Spinal cord (tissue), 10 donors: Measurements from ENCODE around the gene CHSY1. TPM values are rescaled to one million over a fixed set of nuclear protein-coding genes. Genes with fewer than 3 reads are reported as not detected.
A peak's percentile ranks its signal among the peaks of the same experiment; 100 is the strongest.
"Not testable (repeated sequence)": the region's sequence is repeated elsewhere in the genome, so short reads cannot be mapped to it uniquely, and the experiment has no call there.

Source experiments
- DNase-seq, 6 donors: peaks; one replicate each; pipeline versions ENCODE4 v3.0.0 to v3.0.0-alpha.2; 2013 to 2015; ENCODE audit warnings: low spot score in 6 of 6, low read depth in 4 of 6
- H3K27ac ChIP-seq: one replicate; pipeline ENCODE4 v1.5.1; 2013; ENCODE audit warnings: low read depth, low read length, control low read depth
- H3K27me3 ChIP-seq: one replicate; pipeline ENCODE4 v1.6.1; 2013; ENCODE audit warnings: low read length; ENCODE audit not compliant: control insufficient read depth, insufficient read depth
- H3K36me3 ChIP-seq: one replicate; pipeline ENCODE4 v1.6.1; 2013; ENCODE audit warnings: low read length; ENCODE audit not compliant: control insufficient read depth, insufficient read depth
- H3K4me1 ChIP-seq: one replicate; pipeline ENCODE4 v1.6.1; 2013; ENCODE audit warnings: low read length; ENCODE audit not compliant: control insufficient read depth, insufficient read depth
- H3K4me3 ChIP-seq: one replicate; pipeline ENCODE4 v1.5.1; 2013; ENCODE audit warnings: low read depth, low read length, control low read depth
- H3K9me3 ChIP-seq: one replicate; pipeline ENCODE4 v1.6.1; 2013; ENCODE audit warnings: low read length; ENCODE audit not compliant: control insufficient read depth, insufficient read depth
- WGBS: methylation state at CpG from one replicate; pipeline ENCODE4 v1.1.5; 2013; ENCODE audit warnings: missing lambda C conversion rate; ENCODE audit not compliant: insufficient coverage; 5-methylcytosine and 5-hydroxymethylcytosine counted together
- long read RNA-seq, 4 donors: transcript quantifications; one replicate each; lab custom pipeline, GENCODE V29; 2026
- polyA plus RNA-seq, 2 donors: library from polyadenylated mRNA; unstranded; fragments of 120-200 nt; gene quantifications; one replicate each; pipeline ENCODE4 v1.2.1, GENCODE V29; 2013; ENCODE audit not compliant: insufficient read length in 2 of 2
- total RNA-seq, 2 donors: library from RNA; depleted of rRNA in 1 of 2; stranded (reverse); fragments of 120-200 nt in 1 of 2; fragments of >200 nt in 1 of 2; gene quantifications; one replicate each; pipeline versions ENCODE4 v1.2.3 to v1.2.4, GENCODE V29; 2013 to 2014
- donor health status: healthy.

CHSY1 gene
- total RNA-seq (10 to 100 TPM; 36.2 to 67.3 TPM), polyA plus RNA-seq (10 to 100 TPM; 28.2 to 29.1 TPM)
- long read RNA-seq, donor 1, full-length matches to known transcripts = 7 of 19 reads
- long read RNA-seq, donor 1, partial matches to known transcripts = 12 of 19 reads
- long read RNA-seq, donor 1, other reads (novel, unspliced or antisense) = 0 of 19 reads
- long read RNA-seq, donor 2, full-length matches to known transcripts = 7 of 15 reads
- long read RNA-seq, donor 2, partial matches to known transcripts = 8 of 15 reads
- long read RNA-seq, donor 2, other reads (novel, unspliced or antisense) = 0 of 15 reads
- long read RNA-seq, donor 3, full-length matches to known transcripts = 6 of 13 reads
- long read RNA-seq, donor 3, partial matches to known transcripts = 7 of 13 reads
- long read RNA-seq, donor 3, other reads (novel, unspliced or antisense) = 0 of 13 reads
- long read RNA-seq, donor 4, full-length matches to known transcripts = 12 of 18 reads
- long read RNA-seq, donor 4, partial matches to known transcripts = 6 of 18 reads
- long read RNA-seq, donor 4, other reads (novel, unspliced or antisense) = 0 of 18 reads

- H3K27ac ChIP-seq = peak within 1 kb of the TSS; percentile 71
- peak; percentile 85 to 97 (median 90) for DNase-seq
- H3K4me3 ChIP-seq = peak within 1 kb of the TSS; percentile 76
- H3K27me3 ChIP-seq = no peaks in the 10 kb centered on the region
- no peaks in the 10 kb centered on the region for H3K9me3 ChIP-seq
- WGBS = under 1% methylated on average over 102 of the region's 108 CpGs
- H3K4me1 ChIP-seq = peaks cover 14% of the 10 kb centered on the region
- H3K36me3 ChIP-seq = peaks cover 3% of the 10 kb centered on the region
Measured at GRCh38 chr15:101251830-101252820, at the start of gene CHSY1. TSS of gene CHSY1 (minus strand) at chr15:101252048. CDS start at chr15:101251456, 592 bp downstream.

- peaks cover 14% of the 10 kb centered on the region for H3K4me1 ChIP-seq
- no peaks in the 10 kb centered on the region for H3K9me3 ChIP-seq
- H3K27ac ChIP-seq = no peak overlapping the region
- H3K4me3 ChIP-seq = no peak overlapping the region
- no peaks in the 10 kb centered on the region for H3K27me3 ChIP-seq
- no peak for DNase-seq
- H3K36me3 ChIP-seq = no peaks in the 10 kb centered on the region
- WGBS = no CpG with 5 or more reads among the region's 9 CpGs
Measured at GRCh38 chr15:101296418-101297405, 44.9 kb upstream of the CHSY1 start.

GRCh38 chr15:101295607-101296161, 43.8 kb upstream of the CHSY1 start:
- Histone ChIP-seq H3K9me3 (no peaks in the 10 kb centered on the region), H3K27me3 (no peaks in the 10 kb centered on the region), H3K36me3 (peaks cover 2% of the 10 kb centered on the region), H3K4me1 (peaks cover 13% of the 10 kb centered on the region), H3K27ac (peak overlapping the region; percentile 95), H3K4me3 (peak overlapping the region; percentile 91)
- DNase-seq = peak in 1 of 6 donors; percentile 44
- WGBS = 0% methylated on average over 14 of the region's 20 CpGs

- DNase-seq = peak; percentile 89 to 99 (median 94)
- WGBS = 0% methylated on average over 87 of the region's 87 CpGs
- no peaks in the 10 kb centered on the region for H3K9me3 ChIP-seq
- H3K36me3 ChIP-seq = peaks cover 5% of the 10 kb centered on the region
- peak within 1 kb of the TSS; percentile 91 for H3K4me3 ChIP-seq
- peaks cover 11% of the 10 kb centered on the region for H3K4me1 ChIP-seq
- no peaks in the 10 kb centered on the region for H3K27me3 ChIP-seq
- peak within 1 kb of the TSS; percentile 95 for H3K27ac ChIP-seq
Measured at GRCh38 chr15:101294731-101295606, 43.1 kb upstream of the CHSY1 start, which contains the start of gene SNRPA1. TSS of gene SNRPA1 (minus strand) at chr15:101295248. CDS start at chr15:101295178, 70 bp downstream.

- Histone ChIP-seq H3K36me3 (peaks cover 12% of the 10 kb centered on the region), H3K9me3 (no peaks in the 10 kb centered on the region), H3K4me3 (no peak overlapping the region), H3K4me1 (peaks cover 11% of the 10 kb centered on the region), H3K27me3 (no peaks in the 10 kb centered on the region), H3K27ac (no peak overlapping the region)
- DNase-seq = no peak
- 85% methylated on average over 8 of the region's 10 CpGs for WGBS
Measured at GRCh38 chr15:101293122-101293521, 41.3 kb upstream of the CHSY1 start.

GRCh38 chr15:101288905-101289513, 37.2 kb upstream of the CHSY1 start:
- WGBS = no CpG with 5 or more reads among the region's 8 CpGs
- H3K4me1 ChIP-seq = peaks cover 4% of the 10 kb centered on the region
- H3K36me3 ChIP-seq = peaks cover 22% of the 10 kb centered on the region
- H3K9me3 ChIP-seq = no peaks in the 10 kb centered on the region
- H3K27ac ChIP-seq = no peak overlapping the region
- no peaks in the 10 kb centered on the region for H3K27me3 ChIP-seq
- H3K4me3 ChIP-seq = no peak overlapping the region
- DNase-seq = peak in 2 of 6 donors; percentile 52 to 54

GRCh38 chr15:101287342-101287741, 35.5 kb upstream of the CHSY1 start:
- H3K36me3 ChIP-seq = peaks cover 31% of the 10 kb centered on the region
- H3K9me3 ChIP-seq, H3K27me3 ChIP-seq, H3K4me1 ChIP-seq, H3K27ac ChIP-seq, DNase-seq, H3K4me3 ChIP-seq: not testable (repeated sequence)
- no CpG with 5 or more reads among the region's 6 CpGs for WGBS
